ENCODE results near the gene JADE1. TPM values are rescaled to one million over a fixed set of nuclear protein-coding genes. Genes with fewer than 3 reads are reported as not detected.

JADE1 gene
- total RNA-seq, 3 donors from 2014 or later = 51.2 to 86.7 (median 62.6) TPM

- DNase-seq (ENCODE audit: low spot score in 2 of 2) = no peak
- intact Hi-C loops (cut with DNase I; ENCODE audit: low total_unique reads) = no loop called here
- Histone ChIP-seq H3K36me3 (no peaks in the 10 kb centered on the region), H3K4me3 (no peak overlapping the region), H3K27ac (no peak overlapping the region), H3K27me3 (no peaks in the 10 kb centered on the region), H3K4me1 (no peaks in the 10 kb centered on the region), H3K9me3 (no peaks in the 10 kb centered on the region)
- TF ChIP-seq POLR2A (IDR thresholded peaks at IDR 0.05) (no peak), POLR2AphosphoS5 (IDR thresholded peaks at IDR 0.05) (no peak)
- TF ChIP-seq, protein P1, sequence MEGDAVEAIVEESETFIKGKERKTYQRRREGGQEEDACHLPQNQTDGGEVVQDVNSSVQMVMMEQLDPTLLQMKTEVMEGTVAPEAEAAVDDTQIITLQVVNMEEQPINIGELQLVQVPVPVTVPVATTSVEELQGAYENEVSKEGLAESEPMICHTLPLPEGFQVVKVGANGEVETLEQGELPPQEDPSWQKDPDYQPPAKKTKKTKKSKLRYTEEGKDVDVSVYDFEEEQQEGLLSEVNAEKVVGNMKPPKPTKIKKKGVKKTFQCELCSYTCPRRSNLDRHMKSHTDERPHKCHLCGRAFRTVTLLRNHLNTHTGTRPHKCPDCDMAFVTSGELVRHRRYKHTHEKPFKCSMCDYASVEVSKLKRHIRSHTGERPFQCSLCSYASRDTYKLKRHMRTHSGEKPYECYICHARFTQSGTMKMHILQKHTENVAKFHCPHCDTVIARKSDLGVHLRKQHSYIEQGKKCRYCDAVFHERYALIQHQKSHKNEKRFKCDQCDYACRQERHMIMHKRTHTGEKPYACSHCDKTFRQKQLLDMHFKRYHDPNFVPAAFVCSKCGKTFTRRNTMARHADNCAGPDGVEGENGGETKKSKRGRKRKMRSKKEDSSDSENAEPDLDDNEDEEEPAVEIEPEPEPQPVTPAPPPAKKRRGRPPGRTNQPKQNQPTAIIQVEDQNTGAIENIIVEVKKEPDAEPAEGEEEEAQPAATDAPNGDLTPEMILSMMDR (IDR thresholded peaks at IDR 0.05) = no peak
Measured at GRCh38 chr4:128818442-128818841, 8.9 kb downstream of the JADE1 start.

GRCh38 chr4:128819082-128819742, 9.7 kb downstream of the JADE1 start:
- Histone ChIP-seq H3K36me3 (no peaks in the 10 kb centered on the region), H3K9me3 (no peaks in the 10 kb centered on the region), H3K4me1 (no peaks in the 10 kb centered on the region), H3K27ac (no peak overlapping the region), H3K27me3 (no peaks in the 10 kb centered on the region), H3K4me3 (no peak overlapping the region)
- no peak for TF ChIP-seq POLR2AphosphoS5 (IDR thresholded peaks at IDR 0.05)
- no peak for TF ChIP-seq POLR2A (IDR thresholded peaks at IDR 0.05)
- DNase-seq (ENCODE audit: low spot score in 2 of 2) = no peak
- intact Hi-C loops (cut with DNase I; ENCODE audit: low total_unique reads) = no loop called here

- intact Hi-C loops (cut with DNase I; ENCODE audit: low total_unique reads) = no loop called here
- H3K4me1 ChIP-seq = no peaks in the 10 kb centered on the region
- no peaks in the 10 kb centered on the region for H3K36me3 ChIP-seq
- no peak overlapping the region for H3K27ac ChIP-seq
- no peak for DNase-seq (ENCODE audit: low spot score in 2 of 2)
- no peaks in the 10 kb centered on the region for H3K27me3 ChIP-seq
- TF ChIP-seq POLR2A (IDR thresholded peaks at IDR 0.05) (no peak), POLR2AphosphoS5 (IDR thresholded peaks at IDR 0.05) (no peak)
- TF ChIP-seq, protein P1 (IDR thresholded peaks at IDR 0.05) = no peak
- H3K4me3 ChIP-seq = no peak overlapping the region
- no peaks in the 10 kb centered on the region for H3K9me3 ChIP-seq
Measured at GRCh38 chr4:128820671-128821070, 11.2 kb downstream of the JADE1 start.

GRCh38 chr4:128821151-128821550, 11.7 kb downstream of the JADE1 start:
- TF ChIP-seq, protein P1 (IDR thresholded peaks at IDR 0.05) = no peak
- TF ChIP-seq POLR2A (IDR thresholded peaks at IDR 0.05) (no peak), POLR2AphosphoS5 (IDR thresholded peaks at IDR 0.05) (no peak)
- intact Hi-C loops (cut with DNase I; ENCODE audit: low total_unique reads) = no loop called here
- no peak for DNase-seq (ENCODE audit: low spot score in 2 of 2)
- Histone ChIP-seq H3K4me1 (no peaks in the 10 kb centered on the region), H3K27ac (no peak overlapping the region), H3K36me3 (no peaks in the 10 kb centered on the region), H3K4me3 (no peak overlapping the region), H3K27me3 (no peaks in the 10 kb centered on the region), H3K9me3 (no peaks in the 10 kb centered on the region)

GRCh38 chr4:128823025-128823661, 13.6 kb downstream of the JADE1 start:
- intact Hi-C loops (cut with DNase I; ENCODE audit: low total_unique reads) = no loop called here
- no peaks in the 10 kb centered on the region for H3K27me3 ChIP-seq
- no peaks in the 10 kb centered on the region for H3K4me1 ChIP-seq
- no peak overlapping the region for H3K4me3 ChIP-seq
- no peaks in the 10 kb centered on the region for H3K9me3 ChIP-seq
- TF ChIP-seq, protein P1 (IDR thresholded peaks at IDR 0.05) = no peak
- no peak for TF ChIP-seq POLR2A (IDR thresholded peaks at IDR 0.05)
- no peaks in the 10 kb centered on the region for H3K36me3 ChIP-seq
- no peak for DNase-seq (ENCODE audit: low spot score in 2 of 2)
- no peak overlapping the region for H3K27ac ChIP-seq
